HG03565 (cell line): ENCODE measurements around the gene ERBIN.
"Not testable (repeated sequence)": the region's sequence is repeated elsewhere in the genome, so short reads cannot be mapped to it uniquely, and the experiment has no call there.

ENCODE experiments used
- ATAC-seq: cut with Tn5 transposase; IDR thresholded peaks from one replicate; pipeline ENCODE4 v1.9.1; 2021; ENCODE audit warnings: mild to moderate bottlenecking, moderate library complexity; ENCODE audit not compliant: unreplicated experiment

Gene ERBIN

DNA sequence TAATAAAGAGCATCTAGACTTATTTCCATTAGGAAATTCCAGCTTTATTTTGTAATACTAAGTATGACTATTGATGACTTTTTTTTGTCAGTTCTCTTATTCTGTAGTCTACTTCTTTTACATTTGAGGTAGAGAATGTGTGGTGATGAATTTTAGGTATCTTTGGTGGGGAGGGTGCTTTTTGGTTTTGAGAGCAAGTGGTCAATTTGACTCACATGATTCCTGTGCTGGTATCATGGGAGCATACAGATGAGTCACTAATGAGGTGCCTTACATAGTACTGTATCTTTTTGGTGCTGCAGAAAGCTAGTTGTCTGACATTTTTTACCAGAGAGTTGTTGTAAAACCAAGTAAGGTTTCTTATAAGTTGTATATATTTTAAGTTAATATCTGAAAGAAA lies 35.3 kb downstream of the ERBIN start:
- ATAC-seq: peak; percentile 94

- ATAC-seq: no peak
Observed at GRCh38 chr5:65967288-65968066, 41.1 kb downstream of the ERBIN start.

- no peak for ATAC-seq
Observed at GRCh38 chr5:65969539-65970393, 43.4 kb downstream of the ERBIN start.

DNA sequence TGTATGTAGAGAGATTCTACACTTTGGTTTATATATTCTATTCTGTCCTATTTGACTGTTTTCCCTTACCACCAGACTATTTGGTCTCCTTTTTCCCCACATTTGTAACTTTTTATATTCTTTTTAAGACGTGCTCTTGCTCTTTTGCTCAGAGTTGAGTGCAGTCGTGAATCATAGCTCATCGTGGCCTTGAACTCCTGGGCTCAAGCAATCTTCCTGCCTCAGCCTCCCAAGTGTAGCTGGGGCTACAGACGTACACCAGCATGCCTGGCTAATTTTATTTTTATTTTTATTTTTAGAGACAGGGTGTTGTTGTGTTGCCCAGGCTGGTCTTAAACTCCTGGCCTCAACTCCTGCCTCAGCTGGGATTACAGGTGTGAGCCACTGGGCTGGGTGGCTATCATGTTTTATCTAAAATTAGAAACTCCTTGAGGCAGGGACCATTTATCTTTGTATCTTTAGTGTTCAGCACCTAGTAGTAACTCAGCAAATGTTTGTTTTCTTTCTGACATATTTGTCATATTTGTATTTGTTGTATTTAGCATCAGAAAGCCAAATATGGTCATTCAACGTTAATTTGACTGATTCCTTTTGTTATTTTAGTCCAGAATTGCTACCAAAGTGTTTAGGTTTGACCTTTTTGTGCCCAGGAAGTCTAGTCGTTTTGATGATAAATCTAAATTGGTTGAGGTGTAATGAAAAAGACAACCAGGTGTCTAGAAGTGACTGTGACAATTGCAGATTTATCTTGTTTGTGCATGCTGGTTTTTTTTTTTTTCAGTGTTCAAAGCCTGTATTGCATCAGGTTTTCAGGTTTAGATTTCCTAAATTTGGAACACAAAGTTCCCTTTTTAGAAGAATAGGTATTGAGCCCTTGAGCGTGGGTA lies 44.3 kb downstream of the ERBIN start:
- ATAC-seq: no peak

GRCh38 chr5:65971643-65972042 lies 45.3 kb downstream of the ERBIN start:
- ATAC-seq: no peak

DNA sequence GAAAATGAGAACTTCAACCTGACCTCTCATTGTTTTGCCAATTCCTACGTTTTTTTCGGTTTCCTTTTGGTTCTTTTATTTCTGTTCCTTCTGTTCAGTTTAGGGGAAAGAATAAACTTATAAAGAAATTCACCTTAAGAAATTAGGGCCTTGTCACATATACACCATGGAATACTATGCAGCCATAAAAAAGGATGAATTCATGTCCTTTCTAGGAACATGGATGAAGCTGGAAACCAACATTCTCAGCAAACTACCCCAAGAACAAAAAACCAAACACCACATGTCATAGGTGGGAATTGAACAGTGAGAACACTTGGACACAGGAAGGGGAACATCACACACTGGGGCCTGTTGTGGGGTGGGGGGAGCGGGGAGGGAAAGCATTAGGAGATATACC lies 46.5 kb downstream of the ERBIN start:
- ATAC-seq: not testable (repeated sequence)

GRCh38 chr5:65978251-65978650 lies 51.9 kb downstream of the ERBIN start:
- ATAC-seq: no peak

GRCh38 chr5:65981548-65981947 lies 55.2 kb downstream of the ERBIN start:
- ATAC-seq: no peak

DNA sequence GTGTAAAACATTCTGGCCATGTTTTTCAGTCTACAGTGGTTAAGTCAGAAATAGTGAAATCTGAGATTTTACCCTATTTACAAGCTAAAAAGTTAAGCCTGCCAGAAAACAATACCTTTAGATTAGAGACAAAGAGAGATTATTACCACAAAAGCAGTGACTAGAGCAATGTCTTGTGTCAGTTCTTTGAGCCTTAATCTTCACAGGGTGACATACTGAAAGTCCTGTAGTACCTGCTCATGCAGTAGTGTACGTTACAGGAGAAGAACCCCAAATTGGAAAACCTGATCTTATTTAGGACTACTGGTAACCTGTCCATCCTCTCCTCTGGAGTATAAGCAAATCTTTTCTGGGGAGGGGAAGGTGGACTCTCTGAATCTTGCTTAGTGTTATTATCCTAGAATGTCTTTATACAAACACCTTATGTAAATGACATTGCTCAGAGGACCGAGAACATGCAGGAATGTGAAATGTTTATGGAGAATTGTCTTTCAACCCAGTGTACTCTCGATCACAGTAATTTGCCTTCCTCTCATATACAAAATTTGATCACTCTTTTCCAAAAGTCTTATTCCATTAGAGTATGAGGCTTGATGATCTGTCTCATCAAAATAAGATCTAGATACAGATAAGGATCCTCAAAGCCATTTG lies 55.7 kb downstream of the ERBIN start:
- ATAC-seq: no peak

GRCh38 chr5:65982635-65983034 lies 56.3 kb downstream of the ERBIN start:
- no peak for ATAC-seq

DNA sequence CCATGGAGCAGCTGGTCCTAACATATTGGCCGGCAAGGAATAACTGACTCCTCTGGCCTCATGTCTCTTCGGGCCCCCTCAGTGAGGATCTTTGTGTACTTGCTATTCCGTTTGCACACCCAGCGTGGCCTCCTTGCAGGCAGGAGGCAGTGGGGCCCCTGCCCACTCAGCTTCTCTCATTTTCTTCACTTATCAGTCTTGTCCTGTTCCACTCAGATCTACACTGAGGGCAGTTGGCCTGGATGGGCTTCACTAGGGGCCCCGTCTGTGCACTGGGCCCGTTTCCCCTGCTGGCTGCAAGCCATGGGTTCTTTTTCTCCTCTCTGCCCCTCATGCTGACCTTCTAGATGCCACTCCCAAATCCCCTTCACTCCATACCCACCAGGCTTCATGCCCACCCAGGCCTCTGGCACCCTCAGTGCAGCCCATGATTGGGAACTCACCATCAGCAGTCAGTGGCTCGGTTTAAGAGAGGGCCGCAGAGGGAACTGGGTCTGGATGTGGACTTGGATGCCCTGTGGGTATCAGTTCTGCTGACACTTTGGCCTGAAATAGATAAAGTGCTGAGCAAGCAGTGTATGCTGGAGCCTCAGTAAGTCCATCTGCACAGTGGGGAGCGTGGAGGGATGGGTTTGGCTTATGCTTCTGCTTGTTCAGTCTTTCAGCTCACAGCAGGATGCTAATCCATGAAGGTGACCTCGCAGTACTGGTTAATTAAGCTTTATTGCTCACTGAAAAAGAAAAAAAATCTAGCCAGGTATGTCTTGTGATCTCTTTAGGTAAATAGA lies 57.9 kb downstream of the ERBIN start:
- ATAC-seq: no peak

- ATAC-seq: no peak
Observed at GRCh38 chr5:65986050-65986451, 59.7 kb downstream of the ERBIN start.

DNA sequence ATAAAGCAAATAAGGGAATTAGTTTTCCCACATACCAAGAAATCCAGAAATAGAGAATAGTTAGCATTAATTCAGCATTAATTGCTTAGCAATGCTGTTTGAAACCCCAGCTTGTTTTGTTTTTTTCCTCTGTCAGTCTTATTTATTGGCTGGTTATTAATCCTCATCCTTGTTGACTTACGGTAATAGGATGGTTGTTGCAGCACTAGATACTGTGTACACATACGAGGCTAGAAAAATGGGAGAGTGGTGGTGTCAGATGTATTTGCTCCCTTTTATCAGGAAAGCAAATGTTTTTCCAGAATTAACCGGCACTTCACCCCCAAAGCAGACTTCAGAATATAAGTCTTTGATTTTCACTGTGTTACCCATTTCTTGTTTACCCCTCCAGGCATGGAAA lies 60.4 kb downstream of the ERBIN start:
- no peak for ATAC-seq

GRCh38 chr5:65987982-65988381 lies 61.6 kb downstream of the ERBIN start:
- ATAC-seq: no peak

- ATAC-seq: no peak
Observed at GRCh38 chr5:65989158-65989557, 62.8 kb downstream of the ERBIN start.

GRCh38 chr5:65992630-65993029 lies 66.3 kb downstream of the ERBIN start:
- no peak for ATAC-seq

DNA sequence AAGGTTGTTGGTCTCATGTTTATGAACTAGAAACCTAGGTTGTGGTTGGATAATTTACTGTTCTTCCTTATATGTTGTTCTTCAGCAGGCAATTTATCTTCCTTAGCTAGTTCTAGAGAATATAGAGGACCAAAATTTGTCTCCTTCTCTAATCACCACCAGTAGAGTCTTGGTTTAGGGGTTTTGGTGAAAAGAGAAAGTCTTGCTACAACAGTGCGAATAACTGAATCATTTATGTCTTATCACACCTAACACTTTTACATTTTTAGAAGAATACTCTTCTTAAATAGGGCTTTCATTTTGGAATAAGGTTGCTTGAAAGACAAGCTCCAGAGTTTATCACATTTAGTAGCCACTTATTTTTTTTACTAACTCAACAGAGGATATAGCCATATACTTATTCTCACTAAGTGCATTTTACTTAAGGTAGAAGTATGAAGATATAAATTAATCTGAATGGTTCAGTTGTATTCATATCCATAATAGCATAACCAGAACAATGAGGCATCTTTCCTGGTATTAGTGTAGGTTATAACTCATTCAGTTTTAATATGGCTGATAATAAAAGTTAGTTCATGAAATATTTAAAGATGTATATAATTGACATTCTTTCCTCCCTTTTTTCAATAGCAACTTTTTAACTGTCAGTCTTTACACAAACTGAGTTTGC lies 67.9 kb downstream of the ERBIN start:
- no peak for ATAC-seq

DNA sequence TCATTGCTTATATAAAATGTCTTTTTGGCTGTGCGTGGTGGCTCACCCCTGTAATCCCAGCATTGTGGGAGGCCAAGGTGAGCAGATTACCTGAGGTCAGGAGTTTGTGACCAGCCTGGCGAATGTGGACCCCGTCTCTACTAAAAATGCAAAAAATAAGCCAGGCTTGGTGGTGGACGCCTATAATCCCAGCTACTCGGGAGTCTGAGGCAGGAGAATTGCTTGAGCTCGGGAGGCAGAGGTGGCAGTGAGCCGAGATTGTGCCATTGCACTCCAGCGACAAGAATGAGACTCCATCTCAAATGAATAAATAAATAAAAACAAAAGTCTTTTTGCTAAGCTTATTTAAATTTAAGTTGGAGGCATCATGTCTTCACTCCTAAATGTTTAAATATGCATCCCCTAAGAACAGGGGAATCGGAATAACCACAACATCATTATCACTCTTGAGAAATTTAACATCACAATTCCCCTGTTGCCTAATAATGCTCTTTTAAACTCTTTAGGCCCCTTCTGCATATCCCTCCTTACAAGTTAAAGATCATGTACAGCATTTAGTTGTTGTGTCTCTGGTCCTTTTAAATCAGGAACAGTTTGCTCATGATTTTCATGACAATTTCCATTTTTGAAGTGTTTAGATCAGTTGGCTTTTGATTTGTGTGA lies 72.8 kb downstream of the ERBIN start:
- ATAC-seq: no peak

GRCh38 chr5:66001952-66002351 lies 75.6 kb downstream of the ERBIN start:
- no peak for ATAC-seq
